ENCODE results near the gene GRPEL1. TPM values are rescaled to one million over a fixed set of nuclear protein-coding genes. Genes with fewer than 3 reads are reported as not detected.

GRPEL1 gene
- total and polyA plus RNA-seq, 2 of the 13 experiments (the other 11 are each of a cell fraction or from before 2014, with no cell fraction given), result 32.3 to 141 TPM

DNA sequence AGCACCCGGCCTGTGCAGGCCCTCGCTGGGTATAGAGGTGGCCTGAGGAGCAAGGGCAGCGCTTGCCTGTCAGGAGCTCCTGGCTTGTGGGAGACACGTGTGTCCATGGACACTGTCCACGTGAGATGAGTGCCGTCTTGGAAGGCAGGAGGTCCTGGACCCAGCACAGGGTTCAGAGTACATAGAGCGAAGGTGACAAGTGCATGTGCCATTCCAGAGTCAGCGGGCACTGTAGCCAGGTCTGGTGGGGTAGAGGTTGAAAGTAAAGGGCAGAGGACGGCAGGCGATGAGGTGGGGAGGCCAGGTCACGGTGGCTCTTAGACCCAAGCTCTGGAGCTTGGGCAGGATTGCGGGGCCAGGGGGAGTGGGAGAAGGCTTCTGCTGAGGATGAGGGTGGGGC lies 53.0 kb downstream of the GRPEL1 start (continued):
- TF ChIP-seq, protein P1, sequence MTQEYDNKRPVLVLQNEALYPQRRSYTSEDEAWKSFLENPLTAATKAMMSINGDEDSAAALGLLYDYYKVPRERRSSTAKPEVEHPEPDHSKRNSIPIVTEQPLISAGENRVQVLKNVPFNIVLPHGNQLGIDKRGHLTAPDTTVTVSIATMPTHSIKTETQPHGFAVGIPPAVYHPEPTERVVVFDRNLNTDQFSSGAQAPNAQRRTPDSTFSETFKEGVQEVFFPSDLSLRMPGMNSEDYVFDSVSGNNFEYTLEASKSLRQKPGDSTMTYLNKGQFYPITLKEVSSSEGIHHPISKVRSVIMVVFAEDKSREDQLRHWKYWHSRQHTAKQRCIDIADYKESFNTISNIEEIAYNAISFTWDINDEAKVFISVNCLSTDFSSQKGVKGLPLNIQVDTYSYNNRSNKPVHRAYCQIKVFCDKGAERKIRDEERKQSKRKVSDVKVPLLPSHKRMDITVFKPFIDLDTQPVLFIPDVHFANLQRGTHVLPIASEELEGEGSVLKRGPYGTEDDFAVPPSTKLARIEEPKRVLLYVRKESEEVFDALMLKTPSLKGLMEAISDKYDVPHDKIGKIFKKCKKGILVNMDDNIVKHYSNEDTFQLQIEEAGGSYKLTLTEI (CRISPR knock-in tag; conservative IDR thresholded peaks at IDR 0.05), result no peak
- TF ChIP-seq ZNF589 (CRISPR knock-in tag; conservative IDR thresholded peaks at IDR 0.05) (no peak), ZNF367 (CRISPR knock-in tag; IDR thresholded peaks at IDR 0.05; ENCODE audit: borderline replicate concordance) (no peak), REL (CRISPR knock-in tag; conservative IDR thresholded peaks at IDR 0.05) (no peak)
- TF ChIP-seq, protein P2, sequence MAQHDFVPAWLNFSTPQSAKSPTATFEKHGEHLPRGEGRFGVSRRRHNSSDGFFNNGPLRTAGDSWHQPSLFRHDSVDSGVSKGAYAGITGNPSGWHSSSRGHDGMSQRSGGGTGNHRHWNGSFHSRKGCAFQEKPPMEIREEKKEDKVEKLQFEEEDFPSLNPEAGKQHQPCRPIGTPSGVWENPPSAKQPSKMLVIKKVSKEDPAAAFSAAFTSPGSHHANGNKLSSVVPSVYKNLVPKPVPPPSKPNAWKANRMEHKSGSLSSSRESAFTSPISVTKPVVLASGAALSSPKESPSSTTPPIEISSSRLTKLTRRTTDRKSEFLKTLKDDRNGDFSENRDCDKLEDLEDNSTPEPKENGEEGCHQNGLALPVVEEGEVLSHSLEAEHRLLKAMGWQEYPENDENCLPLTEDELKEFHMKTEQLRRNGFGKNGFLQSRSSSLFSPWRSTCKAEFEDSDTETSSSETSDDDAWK (CRISPR knock-in tag; IDR thresholded peaks at IDR 0.05), result no peak

DNA sequence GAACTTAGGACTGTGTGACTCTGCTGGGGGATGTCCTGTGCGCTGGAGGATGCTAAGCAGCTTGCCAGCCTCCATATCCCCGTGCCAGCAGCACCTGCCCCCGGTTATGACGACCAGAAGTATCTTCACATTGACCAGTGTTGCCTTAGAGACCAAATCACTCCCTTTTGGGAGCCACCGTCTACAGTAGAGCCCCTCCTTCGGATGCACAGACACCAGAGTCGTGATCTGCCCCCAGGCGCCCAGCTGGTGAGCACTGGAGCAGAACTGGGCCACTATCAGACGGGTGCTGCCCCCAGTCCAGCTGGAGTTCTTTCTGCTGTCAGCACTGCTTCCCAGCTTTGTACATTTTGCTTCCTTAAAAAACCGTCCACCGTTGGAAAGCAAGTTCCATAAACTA lies 54.7 kb downstream of the GRPEL1 start:
- Histone ChIP-seq H3K9ac (ENCODE audit: insufficient read depth, low read depth, low read length) (no peak overlapping the region), H3K36me3 (replicated peaks in 1 of 2; ENCODE audit: control insufficient read depth in 1 of 2, insufficient read depth in 2 of 2, low read length in 2 of 2) (peaks cover 23 to 86% of the 10 kb centered on the region in 2 experiments), H3K27ac (ENCODE audit: extremely low read length, insufficient read depth, low read length) (no peak overlapping the region), H2AFZ (ENCODE audit: low read length) (no peak overlapping the region), H4K20me1 (ENCODE audit: insufficient read depth, low read length) (no peaks in the 10 kb centered on the region), H3K79me2 (ENCODE audit: insufficient read depth, low read length) (no peaks in the 10 kb centered on the region), H3K9me3 (ENCODE audit: low read length) (no peaks in the 10 kb centered on the region), H3K4me3 (replicated peaks in 1 of 3; ENCODE audit: insufficient read depth in 1 of 3, low read depth in 2 of 3, low read length in 3 of 3) (no peak overlapping the region), H3K4me1 (ENCODE audit: insufficient read depth, low read length) (0 out of 2 replicates have a peak, but pooled peaks cover under 1% of the 10 kb centered on the region), H3K27me3 (ENCODE audit: control insufficient read depth in 1 of 2, insufficient read depth in 2 of 2, low read length in 2 of 2) (no peaks in the 10 kb centered on the region), H3K4me2 (ENCODE audit: low read depth, low read length) (no peak overlapping the region)
- BruUV-seq (replicated peaks), result no TSS peak
- POLR2A ChIA-PET, result no interaction called here
- ATAC-seq (no peak), FAIRE-seq (no peak), DNase-seq (ENCODE audit: low spot score) (no peak)
- WGBS (ENCODE audit: low lambda C conversion rate), result 96% methylated on average over 10 of the region's 11 CpGs
- intact Hi-C loops (cut with micrococcal nuclease; ENCODE audit: unreplicated experiment) (no loop called here), in situ Hi-C loops (cut with HindIII; ENCODE audit: extremely low pct_ligation_motif_present, low pct_unique_long_range_greater_than_20kb) (no loop called here)
- CTCF ChIA-PET (ENCODE audit: low intra/inter-chr PET ratio, low total read pairs), result no interaction called here
- TF ChIP-seq KMT2B (CRISPR knock-in tag; IDR thresholded peaks at IDR 0.05) (no peak), RBM22 (optimal IDR thresholded peaks at IDR 0.05; ENCODE audit: low read length) (peak; percentile 31)

All from HepG2 (cell line).